ENCODE data around the gene AAMP. TPM values are rescaled to one million over a fixed set of nuclear protein-coding genes. Genes with fewer than 3 reads are reported as not detected.

Gene AAMP
- total RNA-seq, 2 donors from 2014 or later: 54.3 to 88.8 TPM

DNA sequence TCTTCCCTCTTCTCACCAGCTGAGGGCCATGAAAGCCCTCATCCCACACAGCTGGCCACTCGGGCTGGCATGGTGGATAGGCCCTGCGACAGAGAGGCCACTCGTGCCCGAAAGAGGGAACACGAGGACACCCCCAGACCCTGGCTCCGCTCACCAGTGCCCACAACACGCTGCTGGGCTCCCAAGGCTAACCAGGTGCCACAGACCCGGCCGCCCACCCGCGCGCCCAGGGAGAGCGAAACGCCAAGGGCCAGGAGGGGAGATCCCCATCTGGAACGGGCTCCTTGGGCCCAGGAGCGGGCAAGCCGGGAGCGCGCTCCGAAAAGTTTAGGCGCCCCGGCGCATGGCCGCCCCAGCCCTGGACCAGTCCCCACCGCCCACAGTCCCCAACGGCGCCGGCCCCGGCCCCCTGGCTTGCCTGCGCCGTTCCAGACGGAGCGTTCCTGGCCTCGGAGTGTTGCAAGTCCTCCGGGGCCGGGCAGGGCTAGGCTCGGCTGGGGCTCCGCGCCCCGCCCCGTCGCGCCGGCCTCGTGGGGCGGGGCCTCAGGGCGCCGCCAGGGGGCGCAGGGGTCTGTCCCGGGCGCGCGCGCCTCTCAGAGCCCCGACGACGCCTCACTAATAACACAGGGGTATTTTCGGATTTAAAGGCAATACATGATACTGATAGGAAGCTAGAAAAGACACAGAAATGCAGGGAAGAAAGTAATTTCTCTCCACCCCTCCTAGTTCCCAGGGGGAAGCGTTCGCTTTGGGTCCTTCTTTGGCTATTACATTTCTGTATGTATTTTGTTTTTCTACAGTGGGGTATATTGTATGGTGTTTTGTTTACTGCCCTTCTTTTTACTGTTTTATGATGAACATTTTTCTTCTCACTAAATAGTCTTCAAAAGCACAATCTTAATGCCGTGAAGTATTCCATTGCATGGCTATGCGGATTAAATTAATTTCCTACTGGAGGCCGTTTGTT lies 22.4 kb upstream of the AAMP start, which contains the start of gene TMBIM1:
TMBIM1 (minus strand) TSS at position 456 of the 967 bp plus-strand sequence. CDS start 10,362 bp downstream, outside the sequence.
- Histone ChIP-seq H3K4me3 (peak within 1 kb of the TSS; percentile 94 to 97), H3K27me3 (no peaks in the 10 kb centered on the region), H3K9me3 (no peaks in the 10 kb centered on the region), H3K27ac (peak within 1 kb of the TSS; percentile 99 to 100), H3K4me1 (peaks cover 0 to 68% of the 10 kb centered on the region in 2 donors), H3K36me3 (no peaks in the 10 kb centered on the region)
- TF ChIP-seq, protein P1, sequence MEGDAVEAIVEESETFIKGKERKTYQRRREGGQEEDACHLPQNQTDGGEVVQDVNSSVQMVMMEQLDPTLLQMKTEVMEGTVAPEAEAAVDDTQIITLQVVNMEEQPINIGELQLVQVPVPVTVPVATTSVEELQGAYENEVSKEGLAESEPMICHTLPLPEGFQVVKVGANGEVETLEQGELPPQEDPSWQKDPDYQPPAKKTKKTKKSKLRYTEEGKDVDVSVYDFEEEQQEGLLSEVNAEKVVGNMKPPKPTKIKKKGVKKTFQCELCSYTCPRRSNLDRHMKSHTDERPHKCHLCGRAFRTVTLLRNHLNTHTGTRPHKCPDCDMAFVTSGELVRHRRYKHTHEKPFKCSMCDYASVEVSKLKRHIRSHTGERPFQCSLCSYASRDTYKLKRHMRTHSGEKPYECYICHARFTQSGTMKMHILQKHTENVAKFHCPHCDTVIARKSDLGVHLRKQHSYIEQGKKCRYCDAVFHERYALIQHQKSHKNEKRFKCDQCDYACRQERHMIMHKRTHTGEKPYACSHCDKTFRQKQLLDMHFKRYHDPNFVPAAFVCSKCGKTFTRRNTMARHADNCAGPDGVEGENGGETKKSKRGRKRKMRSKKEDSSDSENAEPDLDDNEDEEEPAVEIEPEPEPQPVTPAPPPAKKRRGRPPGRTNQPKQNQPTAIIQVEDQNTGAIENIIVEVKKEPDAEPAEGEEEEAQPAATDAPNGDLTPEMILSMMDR (IDR thresholded peaks at IDR 0.05): peak; percentile 95 to 99
- peak; percentile 87 for DNase-seq (ENCODE audit: low spot score)

- no peak for DNase-seq (ENCODE audit: low spot score)
- peak overlapping the region; percentile 99 to 100 for H3K27ac ChIP-seq
- peak overlapping the region; percentile 94 to 97 for H3K4me3 ChIP-seq
- no peaks in the 10 kb centered on the region for H3K9me3 ChIP-seq
- no peaks in the 10 kb centered on the region for H3K27me3 ChIP-seq
- TF ChIP-seq, protein P1 (IDR thresholded peaks at IDR 0.05): no peak
- H3K4me1 ChIP-seq: peaks cover 0 to 76% of the 10 kb centered on the region in 2 donors
- H3K36me3 ChIP-seq: no peaks in the 10 kb centered on the region
Observed at GRCh38 chr2:218291318-218292047, 21.5 kb upstream of the AAMP start.

DNA sequence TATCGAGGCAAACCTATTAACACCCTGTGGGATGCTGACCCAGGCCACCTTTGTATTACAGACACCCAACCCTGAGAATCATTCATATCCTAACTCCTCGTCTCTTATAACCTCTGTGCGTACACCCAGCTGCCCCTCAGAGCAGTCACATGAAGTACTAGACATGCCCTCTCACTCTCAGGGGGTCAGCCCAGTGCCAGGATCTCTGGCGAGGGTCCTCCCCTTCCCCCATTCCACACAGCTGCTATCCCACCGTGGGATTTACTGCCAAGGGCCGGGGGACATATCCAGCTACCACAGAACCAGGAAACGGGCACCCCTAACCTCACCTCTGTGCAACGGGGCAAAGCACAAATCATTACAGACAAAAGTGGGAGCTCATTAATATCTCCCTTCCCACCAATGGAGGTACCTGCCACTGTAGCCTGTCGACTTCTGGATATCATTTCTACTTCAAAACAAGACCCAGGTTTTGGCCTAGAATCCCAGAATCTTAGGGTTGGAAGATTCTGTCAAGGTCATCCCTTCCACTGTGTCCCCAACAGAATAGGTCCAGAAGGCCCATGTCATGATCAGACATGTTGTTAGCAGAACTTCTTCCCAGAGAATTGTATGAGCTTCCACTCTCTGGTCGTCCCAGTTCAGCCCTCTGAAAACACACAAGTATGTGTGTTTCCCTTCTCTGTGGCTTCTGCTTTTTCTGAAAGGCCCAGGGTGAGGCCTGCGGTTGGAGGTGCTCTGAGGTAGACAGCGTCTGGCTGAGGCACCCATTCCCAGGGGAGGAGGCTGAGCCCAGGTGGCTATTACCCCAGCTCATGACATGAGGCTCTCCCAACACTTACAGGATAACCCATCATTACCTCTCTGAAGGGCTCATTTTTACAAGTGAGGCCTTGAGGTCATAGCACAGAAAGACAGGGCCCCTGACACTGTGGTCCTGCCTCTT lies 20.7 kb upstream of the AAMP start:
- peak overlapping the region; percentile 99 to 100 for H3K27ac ChIP-seq
- H3K36me3 ChIP-seq: no peaks in the 10 kb centered on the region
- H3K9me3 ChIP-seq: no peaks in the 10 kb centered on the region
- DNase-seq (ENCODE audit: low spot score): no peak
- TF ChIP-seq, protein P1 (IDR thresholded peaks at IDR 0.05): no peak
- peak overlapping the region; percentile 94 to 97 for H3K4me3 ChIP-seq
- H3K4me1 ChIP-seq: peaks cover 0 to 85% of the 10 kb centered on the region in 2 donors
- H3K27me3 ChIP-seq: no peaks in the 10 kb centered on the region

GRCh38 chr2:218289639-218290315 lies 19.8 kb upstream of the AAMP start:
- Histone ChIP-seq H3K9me3 (no peaks in the 10 kb centered on the region), H3K4me3 (peak overlapping the region; percentile 94 to 97), H3K36me3 (no peaks in the 10 kb centered on the region), H3K27me3 (no peaks in the 10 kb centered on the region), H3K27ac (peak overlapping the region; percentile 99 to 100), H3K4me1 (peaks cover 0 to 85% of the 10 kb centered on the region in 2 donors)
- DNase-seq (ENCODE audit: low spot score): no peak
- TF ChIP-seq, protein P1 (IDR thresholded peaks at IDR 0.05): no peak

Measured in right atrium auricular region (tissue), 2 donors.